ENCODE results near the gene EPG5.

- no peak for TF ChIP-seq BHLHE40 (IDR thresholded peaks at IDR 0.05; ENCODE audit: low read length)
- TF ChIP-seq MAFK (IDR thresholded peaks at IDR 0.05; ENCODE audit: low read length): no peak
- TF ChIP-seq ESRRA (IDR thresholded peaks at IDR 0.05; ENCODE audit: borderline replicate concordance, low read depth): no peak
- TF ChIP-seq POLR2A (conservative IDR thresholded peaks at IDR 0.05): no peak
- TF ChIP-seq CTCF (IDR thresholded peaks at IDR 0.05 in 2 of 3, conservative IDR thresholded peaks at IDR 0.05 in 1 of 3; ENCODE audit: insufficient read depth in 2 of 3, low read depth in 1 of 3, low read length in 3 of 3): no peak
- no peak for TF ChIP-seq XRCC5 (IDR thresholded peaks at IDR 0.05; ENCODE audit: low read depth, low read length)
- TF ChIP-seq NRF1 (conservative IDR thresholded peaks at IDR 0.05 in 1 of 2, IDR thresholded peaks at IDR 0.05 in 1 of 2): no peak
- no peak for TF ChIP-seq MIER1 (IDR thresholded peaks at IDR 0.05; ENCODE audit: low read depth)
- TF ChIP-seq CEBPZ (IDR thresholded peaks at IDR 0.05; ENCODE audit: borderline replicate concordance, low read depth, low read length): no peak
Measured at GRCh38 chr18:45958027-45958426, 9.1 kb downstream of the EPG5 start.
